HG03342 (cell line): ENCODE data around the gene CCDC85C.
"Not testable (repeated sequence)": the region's sequence is repeated elsewhere in the genome, so short reads cannot be mapped to it uniquely, and the experiment has no call there.

Source experiments
- ATAC-seq: cut with Tn5 transposase; IDR thresholded peaks from one replicate; pipeline ENCODE4 v1.9.1; 2021; ENCODE audit warnings: mild to moderate bottlenecking, moderate library complexity; ENCODE audit not compliant: unreplicated experiment

The CCDC85C gene

GRCh38 chr14:99603471-99604277, at the start of gene CCDC85C:
CCDC85C (minus strand) TSS chr14:99604207; CDS start chr14:99603959, 248 bp downstream.
- peak; percentile 7 for ATAC-seq

GRCh38 chr14:99651953-99652746, 48.1 kb upstream of the CCDC85C start:
- ATAC-seq: no peak

DNA sequence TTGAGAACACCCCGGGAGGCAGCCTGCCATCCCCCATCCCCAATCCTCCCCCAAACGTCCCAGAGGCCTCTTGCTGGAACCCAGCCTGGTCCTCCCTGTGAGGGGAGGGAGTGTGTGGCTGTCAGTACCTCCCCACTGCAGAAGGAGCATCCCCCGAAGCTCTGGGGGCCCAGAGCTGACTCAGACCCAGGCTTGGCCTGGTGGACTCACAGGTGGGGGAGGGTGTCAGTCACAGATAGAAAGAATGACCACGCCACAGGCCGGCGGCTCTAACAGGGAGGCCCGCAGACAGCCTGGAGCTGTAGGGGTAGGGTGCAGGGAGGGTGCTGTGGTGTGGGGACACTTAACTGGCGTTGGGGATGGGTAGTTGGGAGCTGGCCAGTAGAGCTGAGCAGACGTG, 46.2 kb upstream of the CCDC85C start:
- ATAC-seq: no peak

DNA sequence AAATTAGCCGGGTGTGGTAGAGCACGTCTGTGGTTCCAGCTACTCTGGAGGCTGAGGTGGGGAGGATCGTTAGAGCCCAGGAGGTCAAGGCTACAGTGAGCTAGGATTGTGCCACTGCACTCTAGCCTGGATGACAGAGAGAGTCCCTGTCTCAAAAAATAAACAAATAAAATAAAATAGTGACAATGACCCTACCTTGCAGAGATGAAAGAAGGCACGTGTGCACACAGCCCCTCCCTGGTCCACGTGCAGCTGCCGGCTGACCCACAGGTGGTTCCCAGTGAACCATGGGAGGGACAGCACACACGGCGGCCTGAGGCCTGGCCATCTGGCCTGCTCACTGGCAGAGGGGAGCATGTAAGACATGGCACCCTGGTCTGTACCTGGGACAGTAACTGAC, 45.6 kb upstream of the CCDC85C start:
- ATAC-seq: no peak

- ATAC-seq: no peak
Observed at GRCh38 chr14:99649219-99649618, 45.2 kb upstream of the CCDC85C start.

- ATAC-seq: no peak
Observed at GRCh38 chr14:99648027-99648784, 44.2 kb upstream of the CCDC85C start.

GRCh38 chr14:99647411-99647810, 43.4 kb upstream of the CCDC85C start:
- no peak for ATAC-seq

GRCh38 chr14:99645545-99646505, 41.8 kb upstream of the CCDC85C start:
- no peak for ATAC-seq

GRCh38 chr14:99644723-99645544, 40.9 kb upstream of the CCDC85C start, which contains the start of gene HHIPL1:
HHIPL1 (plus strand) TSS chr14:99645129; CDS start chr14:99645208, 79 bp downstream.
- ATAC-seq: no peak

- no peak for ATAC-seq
Observed at GRCh38 chr14:99644035-99644587, 40.1 kb upstream of the CCDC85C start.

DNA sequence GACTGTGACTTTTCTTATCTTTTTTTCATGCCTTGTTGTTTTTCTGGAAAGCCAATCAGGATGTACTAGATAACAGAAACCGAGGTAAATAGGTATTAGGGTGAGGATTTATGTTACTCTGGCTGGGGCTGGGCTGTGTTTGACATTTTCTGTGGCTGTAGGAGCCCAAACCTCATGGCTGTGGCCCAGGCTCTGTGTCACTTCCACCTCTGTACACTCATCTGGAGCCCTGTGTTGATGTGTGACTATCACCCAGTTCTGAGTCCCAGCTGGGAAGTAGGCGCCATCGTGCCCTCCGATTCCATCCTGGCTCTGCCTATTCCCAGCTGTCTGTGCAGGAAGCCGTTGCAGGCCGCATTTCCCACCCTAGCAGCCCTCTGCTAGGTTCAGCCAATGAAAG, 39.3 kb upstream of the CCDC85C start:
- ATAC-seq: no peak

GRCh38 chr14:99642771-99643170, 38.8 kb upstream of the CCDC85C start:
- ATAC-seq: not testable (repeated sequence)

DNA sequence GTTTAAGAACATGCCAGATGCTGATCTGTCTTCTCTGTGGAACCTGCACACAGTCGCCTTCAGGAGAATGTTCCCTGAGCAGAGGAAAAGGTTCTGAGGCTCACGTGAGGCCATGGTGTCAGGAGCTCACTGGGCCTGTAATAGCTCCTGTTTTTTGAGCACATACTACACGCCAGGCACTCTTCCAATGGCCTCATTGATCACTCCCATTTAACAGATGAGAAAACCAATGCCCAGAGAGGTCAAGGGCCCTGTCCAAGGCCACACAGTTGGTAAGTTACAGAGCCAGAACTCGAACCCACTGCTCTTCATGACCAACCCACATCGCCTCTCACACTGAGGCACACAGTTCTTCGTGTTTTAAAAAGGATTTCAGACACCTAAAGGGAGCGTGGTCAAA, 33.6 kb upstream of the CCDC85C start:
- no peak for ATAC-seq

DNA sequence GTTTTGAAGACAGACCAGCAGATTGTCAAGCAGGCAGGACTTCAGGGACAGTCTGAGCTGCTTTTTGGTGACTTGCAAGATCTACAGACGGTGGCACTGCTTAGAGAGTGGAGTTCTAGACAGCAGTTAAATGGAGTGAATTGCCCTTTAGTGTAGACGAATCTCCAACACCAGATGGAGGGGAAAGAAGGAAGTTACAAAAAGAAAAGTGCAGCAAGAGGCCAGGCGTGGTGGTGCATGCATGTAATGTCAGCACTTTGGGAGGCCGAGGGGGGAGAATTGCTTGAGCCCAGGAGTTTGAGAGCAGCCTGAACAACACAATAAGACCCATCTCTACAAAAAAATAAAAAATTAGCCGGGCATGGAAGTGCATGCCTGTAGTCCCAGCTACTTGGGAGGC, 32.5 kb upstream of the CCDC85C start:
- no peak for ATAC-seq

- no peak for ATAC-seq
Observed at GRCh38 chr14:99635116-99635515, 31.1 kb upstream of the CCDC85C start.

GRCh38 chr14:99634443-99634842, 30.4 kb upstream of the CCDC85C start:
- no peak for ATAC-seq

- ATAC-seq: no peak
Observed at GRCh38 chr14:99633918-99634317, 29.9 kb upstream of the CCDC85C start.

DNA sequence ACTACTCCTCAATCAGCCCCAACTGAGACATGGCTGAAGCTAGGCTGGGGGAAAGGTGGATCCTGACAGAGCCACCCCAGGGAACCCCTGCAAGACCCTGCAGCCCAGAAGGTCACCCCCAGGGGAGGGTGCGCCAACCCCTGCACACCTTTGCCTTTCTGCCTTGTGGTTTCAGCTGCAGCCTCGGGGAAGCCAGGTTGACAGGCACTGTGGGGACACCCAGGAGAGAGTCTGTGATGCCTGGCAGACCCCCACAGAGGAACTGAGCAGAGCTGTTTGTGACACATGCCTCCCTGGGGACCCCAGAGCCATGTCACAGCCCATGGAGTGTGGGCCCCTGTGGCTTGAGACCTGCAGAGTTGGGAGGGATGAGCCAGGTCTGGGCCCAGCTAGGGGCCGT, 29.1 kb upstream of the CCDC85C start:
- ATAC-seq: no peak
